ENCODE measurements around the gene MINDY1. TPM values are rescaled to one million over a fixed set of nuclear protein-coding genes. Genes with fewer than 3 reads are reported as not detected.
A peak's percentile ranks its signal among the peaks of the same experiment; 100 is the strongest.

MINDY1 gene
- total and polyA plus RNA-seq, 9 of the 15 experiments (the other 6 are each of a cell fraction or from before 2014, with no cell fraction given), result 0.49 to 11.0 (median 6.0) TPM

GRCh38 chr1:150979092-150980056 lies 27.3 kb downstream of the MINDY1 start (continued):
- no peak for TF ChIP-seq ARID3B (CRISPR knock-in tag; IDR thresholded peaks at IDR 0.05; ENCODE audit: borderline replicate concordance)
- no peak for TF ChIP-seq CHD7 (IDR thresholded peaks at IDR 0.05; ENCODE audit: low read depth, low read length)
- TF ChIP-seq RBM25 (IDR thresholded peaks at IDR 0.05; ENCODE audit: low read depth, low read length, severe bottlenecking), result no peak
- 0 out of 2 replicates have a peak, but pooled peaks have one; percentile 20 for TF ChIP-seq ZBTB9 (CRISPR knock-in tag; IDR thresholded peaks at IDR 0.05)
- TF ChIP-seq ZNF445 (CRISPR knock-in tag; IDR thresholded peaks at IDR 0.05; ENCODE audit: low read depth), result no peak
- TF ChIP-seq ATF1 (CRISPR knock-in tag; IDR thresholded peaks at IDR 0.05), result no peak
- no peak for TF ChIP-seq ATF1 (tag; IDR thresholded peaks at IDR 0.05)
- TF ChIP-seq ZNF512 (tag; IDR thresholded peaks at IDR 0.05), result no peak

Measured in K562 (cell line).